BLaER1 treated with 17β-estradiol and CSF1 and Interleukin-3, amounts not matched to agents 10 nM and 100 nM (cell line): ENCODE data around the gene TMEM150B.

Experiments used
- H3K27ac ChIP-seq, 11 experiments: shearing (Covaris generic); formaldehyde crosslinking; 2 replicates each; pipeline ENCODE4 v1.8.1; 2022
- H3K27me3 ChIP-seq, 11 experiments: shearing (Covaris generic); formaldehyde crosslinking; 2 replicates each; pipeline ENCODE4 v1.8.1; 2022
- H3K36me3 ChIP-seq, 11 experiments: shearing (Covaris generic); formaldehyde crosslinking; 2 replicates each; pipeline ENCODE4 v1.8.1; 2022
- H3K4me1 ChIP-seq, 10 experiments: shearing (Covaris generic); formaldehyde crosslinking; 2 replicates each; pipeline ENCODE4 v1.8.1; 2022
- H3K4me2 ChIP-seq, 11 experiments: shearing (Covaris generic); formaldehyde crosslinking; 2 replicates each; pipeline ENCODE4 v1.8.1; 2022
- H3K4me3 ChIP-seq, 10 experiments: shearing (Covaris generic); formaldehyde crosslinking; 2 replicates each; pipeline ENCODE4 v1.8.1; 2022
- H3K9ac ChIP-seq, 11 experiments: shearing (Covaris generic); formaldehyde crosslinking; 2 replicates each; pipeline ENCODE4 v1.8.1; 2022
- H3K9me3 ChIP-seq, 11 experiments: shearing (Covaris generic); formaldehyde crosslinking; replicated peaks in 1 of 11; 2 replicates each; pipeline ENCODE4 v1.8.1; 2022
- H4K20me1 ChIP-seq, 11 experiments: shearing (Covaris generic); formaldehyde crosslinking; 2 replicates each; pipeline ENCODE4 v1.8.1; 2022
- Cebpa-rat ChIP-seq, 11 experiments: shearing (Covaris generic); IDR thresholded peaks; 2 replicates each; pipeline ENCODE4 v1.8.1; 2022

Gene TMEM150B

GRCh38 chr19:55309448-55309847 lies 15.7 kb downstream of the TMEM150B start:
- Histone ChIP-seq H4K20me1 (peaks cover 0 to 26% (median 0%) of the 10 kb centered on the region in 11 experiments; a peak in 5 of 22 replicates), H3K4me3 (no peak overlapping the region), H3K4me1 (peaks cover 15 to 42% (median 22%) of the 10 kb centered on the region in 10 experiments), H3K27ac (no peak overlapping the region), H3K27me3 (no peaks in the 10 kb centered on the region), H3K36me3 (peaks cover 32 to 61% (median 52%) of the 10 kb centered on the region in 11 experiments; a peak in 21 of 22 replicates), H3K4me2 (peak overlapping the region in 7 of 11 experiments; percentile 9 to 38 (median 28); a peak in 9 of 22 replicates), H3K9me3 (peaks cover 0 to 9% (median 0%) of the 10 kb centered on the region in 11 experiments; a peak in 2 of 22 replicates), H3K9ac (no peak overlapping the region)
- TF ChIP-seq Cebpa-rat (IDR thresholded peaks at IDR 0.05): no peak

- H4K20me1 ChIP-seq: peaks cover 0 to 14% (median 0%) of the 10 kb centered on the region in 11 experiments; a peak in 5 of 22 replicates
- H3K9me3 ChIP-seq: peaks cover 0 to 9% (median 0%) of the 10 kb centered on the region in 11 experiments; a peak in 2 of 22 replicates
- H3K27me3 ChIP-seq: no peaks in the 10 kb centered on the region
- H3K9ac ChIP-seq: no peak overlapping the region
- peaks cover 16 to 42% (median 27%) of the 10 kb centered on the region in 10 experiments for H3K4me1 ChIP-seq
- H3K4me3 ChIP-seq: no peak overlapping the region
- no peak overlapping the region for H3K4me2 ChIP-seq
- no peak overlapping the region for H3K27ac ChIP-seq
- no peak for TF ChIP-seq Cebpa-rat (IDR thresholded peaks at IDR 0.05)
- peaks cover 27 to 73% (median 42%) of the 10 kb centered on the region in 11 experiments for H3K36me3 ChIP-seq
Observed at GRCh38 chr19:55308281-55308680, 16.9 kb downstream of the TMEM150B start.

- Histone ChIP-seq H3K4me3 (no peak overlapping the region), H3K36me3 (peaks cover 17 to 72% (median 50%) of the 10 kb centered on the region in 11 experiments), H3K27me3 (no peaks in the 10 kb centered on the region), H4K20me1 (peaks cover 0 to 5% (median 0%) of the 10 kb centered on the region in 11 experiments; a peak in 2 of 22 replicates), H3K9me3 (peaks cover 0 to 9% (median 0%) of the 10 kb centered on the region in 11 experiments; a peak in 2 of 22 replicates), H3K9ac (peak overlapping the region in 1 of 11 experiments; percentile 32; a peak in 2 of 22 replicates), H3K27ac (no peak overlapping the region), H3K4me1 (peaks cover 25 to 52% (median 37%) of the 10 kb centered on the region in 10 experiments), H3K4me2 (peak overlapping the region in 4 of 11 experiments; percentile 33 to 37 (median 36); a peak in 2 of 22 replicates)
- TF ChIP-seq Cebpa-rat (IDR thresholded peaks at IDR 0.05): no peak
Observed at GRCh38 chr19:55306712-55307111, 18.4 kb downstream of the TMEM150B start.

- peak overlapping the region in 1 of 11 experiments; percentile 45; a peak in 3 of 22 replicates for H3K27ac ChIP-seq
- peak overlapping the region in 5 of 11 experiments; percentile 33 to 54 (median 36); a peak in 8 of 22 replicates for H3K4me2 ChIP-seq
- H3K27me3 ChIP-seq: no peaks in the 10 kb centered on the region
- peaks cover 0 to 9% (median 0%) of the 10 kb centered on the region in 11 experiments; a peak in 2 of 22 replicates for H3K9me3 ChIP-seq
- peaks cover 0 to 5% (median 0%) of the 10 kb centered on the region in 11 experiments; a peak in 2 of 22 replicates for H4K20me1 ChIP-seq
- peaks cover 25 to 58% (median 43%) of the 10 kb centered on the region in 10 experiments for H3K4me1 ChIP-seq
- H3K36me3 ChIP-seq: peaks cover 17 to 72% (median 48%) of the 10 kb centered on the region in 11 experiments
- H3K9ac ChIP-seq: peak overlapping the region in 2 of 11 experiments; percentile 21 to 32; a peak in 2 of 22 replicates
- H3K4me3 ChIP-seq: no peak overlapping the region
- no peak for TF ChIP-seq Cebpa-rat (IDR thresholded peaks at IDR 0.05)
Observed at GRCh38 chr19:55305983-55306562, 19.1 kb downstream of the TMEM150B start.

- peak overlapping the region in 1 of 11 experiments; percentile 45; a peak in 3 of 22 replicates for H3K27ac ChIP-seq
Observed at GRCh38 chr19:55305491-55305890, 19.6 kb downstream of the TMEM150B start.

GRCh38 chr19:55304980-55305379 lies 20.2 kb downstream of the TMEM150B start:
- Histone ChIP-seq H4K20me1 (peaks cover 0 to under 1% (median 0%) of the 10 kb centered on the region in 11 experiments; a peak in 1 of 22 replicates), H3K27ac (no peak overlapping the region), H3K9ac (no peak overlapping the region), H3K4me3 (no peak overlapping the region), H3K4me1 (peaks cover 24 to 54% (median 35%) of the 10 kb centered on the region in 10 experiments), H3K4me2 (no peak overlapping the region; a peak in 2 of 22 replicates), H3K9me3 (peaks cover 0 to 9% (median 0%) of the 10 kb centered on the region in 11 experiments; a peak in 2 of 22 replicates), H3K36me3 (peaks cover 17 to 69% (median 48%) of the 10 kb centered on the region in 11 experiments), H3K27me3 (no peaks in the 10 kb centered on the region)
- TF ChIP-seq Cebpa-rat (IDR thresholded peaks at IDR 0.05): no peak

More at GRCh38 chr19:55305491-55305890, 19.6 kb downstream of the TMEM150B start:
- no peaks in the 10 kb centered on the region for H3K27me3 ChIP-seq
- H3K4me1 ChIP-seq: peaks cover 25 to 59% (median 40%) of the 10 kb centered on the region in 10 experiments
- peak overlapping the region in 5 of 11 experiments; percentile 33 to 54 (median 36); a peak in 8 of 22 replicates for H3K4me2 ChIP-seq
- no peak for TF ChIP-seq Cebpa-rat (IDR thresholded peaks at IDR 0.05)
- peaks cover 0 to 9% (median 0%) of the 10 kb centered on the region in 11 experiments; a peak in 2 of 22 replicates for H3K9me3 ChIP-seq
- H3K36me3 ChIP-seq: peaks cover 17 to 72% (median 48%) of the 10 kb centered on the region in 11 experiments
- H3K9ac ChIP-seq: no peak overlapping the region
- H4K20me1 ChIP-seq: peaks cover 0 to 5% (median 0%) of the 10 kb centered on the region in 11 experiments; a peak in 2 of 22 replicates
- H3K4me3 ChIP-seq: no peak overlapping the region

GRCh38 chr19:55304279-55304978 lies 20.7 kb downstream of the TMEM150B start:
- H3K9ac ChIP-seq: 0 out of 22 replicates have a peak overlapping the region, but pooled peaks of 1 of the 11 experiments have one; percentile 39
- H3K9me3 ChIP-seq: peaks cover 0 to 6% (median 0%) of the 10 kb centered on the region in 11 experiments; a peak in 2 of 22 replicates
- peaks cover 14 to 64% (median 47%) of the 10 kb centered on the region in 11 experiments for H3K36me3 ChIP-seq
- TF ChIP-seq Cebpa-rat (IDR thresholded peaks at IDR 0.05): no peak
- H3K4me2 ChIP-seq: peak overlapping the region in 2 of 11 experiments; percentile 0 to 86; a peak in 2 of 22 replicates
- no peak overlapping the region for H3K4me3 ChIP-seq
- peaks cover 18 to 53% (median 31%) of the 10 kb centered on the region in 10 experiments for H3K4me1 ChIP-seq
- H3K27me3 ChIP-seq: no peaks in the 10 kb centered on the region
- H3K27ac ChIP-seq: no peak overlapping the region
- no peaks in the 10 kb centered on the region; a peak in 1 of 22 replicates for H4K20me1 ChIP-seq

- Histone ChIP-seq H3K4me2 (peak overlapping the region in 3 of 11 experiments; percentile 24 to 97 (median 86); a peak in 3 of 22 replicates), H3K27me3 (no peaks in the 10 kb centered on the region), H4K20me1 (no peaks in the 10 kb centered on the region), H3K36me3 (peaks cover 7 to 57% (median 40%) of the 10 kb centered on the region in 11 experiments), H3K4me1 (peaks cover 15 to 53% (median 29%) of the 10 kb centered on the region in 10 experiments; a peak in 19 of 20 replicates), H3K4me3 (no peak overlapping the region), H3K9me3 (no peaks in the 10 kb centered on the region), H3K9ac (peak overlapping the region in 6 of 11 experiments; percentile 24 to 75 (median 38); a peak in 4 of 22 replicates), H3K27ac (0 out of 22 replicates have a peak overlapping the region, but pooled peaks of 1 of the 11 experiments have one; percentile 22)
- TF ChIP-seq Cebpa-rat (IDR thresholded peaks at IDR 0.05): no peak
Observed at GRCh38 chr19:55303477-55303876, 21.7 kb downstream of the TMEM150B start.
